ENCODE results near the gene ETS1.

The ETS1 gene

GRCh38 chr11:128568166-128568778, 19.1 kb downstream of the ETS1 start:
- no peak for DNase-seq (ENCODE audit: low spot score)

GRCh38 chr11:128567130-128567529, 20.2 kb downstream of the ETS1 start:
- DNase-seq (ENCODE audit: low spot score), result no peak

- no peak for DNase-seq (ENCODE audit: low spot score)
Observed at GRCh38 chr11:128565881-128566280, 21.5 kb downstream of the ETS1 start.

- no peak for DNase-seq (ENCODE audit: low spot score)
Observed at GRCh38 chr11:128564642-128565245, 22.6 kb downstream of the ETS1 start.

- no peak for DNase-seq (ENCODE audit: low spot score)
Observed at GRCh38 chr11:128563942-128564641, 23.3 kb downstream of the ETS1 start.

DNA sequence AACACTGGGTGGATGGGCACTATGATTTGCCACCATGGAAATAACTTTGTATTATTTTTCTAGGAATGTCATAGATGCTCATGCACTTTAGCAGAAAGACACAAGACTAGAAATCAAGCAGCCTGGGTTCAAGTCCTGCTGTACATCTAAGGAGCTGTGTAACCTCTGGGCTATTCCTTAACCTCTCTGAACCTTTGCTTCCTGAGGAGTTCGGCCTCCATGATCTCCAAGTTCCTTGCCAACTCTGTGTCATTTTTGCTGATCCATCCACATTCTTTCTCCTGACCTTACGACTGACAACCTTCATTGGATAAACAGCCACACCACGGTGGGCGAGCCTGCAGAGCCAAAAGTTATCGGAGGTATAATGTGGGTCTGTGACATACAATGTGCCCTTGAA, 24.1 kb downstream of the ETS1 start:
- no peak for DNase-seq (ENCODE audit: low spot score)

GRCh38 chr11:128559496-128560103, 27.8 kb downstream of the ETS1 start:
- DNase-seq (ENCODE audit: low spot score), result no peak

DNA sequence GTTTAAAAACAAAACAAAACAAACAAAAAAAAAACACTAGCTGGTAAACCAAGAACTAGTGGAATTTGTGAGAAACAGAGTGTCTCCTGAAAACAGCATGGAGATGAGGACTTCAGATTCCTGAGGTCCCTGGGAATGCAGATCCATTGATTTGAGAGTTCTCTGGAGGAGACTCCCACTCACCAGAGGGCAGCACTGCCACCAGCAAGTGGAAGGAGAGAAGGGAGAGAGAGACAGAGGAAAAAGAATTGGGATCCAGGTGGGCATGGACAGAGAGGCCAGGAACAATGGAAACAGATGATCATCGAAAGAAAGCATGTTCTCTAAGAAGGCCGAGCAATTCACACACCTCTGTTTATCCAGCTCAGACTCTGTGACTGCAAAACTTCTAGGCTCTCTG, 31.8 kb downstream of the ETS1 start:
- no peak for DNase-seq (ENCODE audit: low spot score)

GRCh38 chr11:128553662-128554362, 33.5 kb downstream of the ETS1 start:
- DNase-seq (ENCODE audit: low spot score), result no peak

GRCh38 chr11:128552783-128553661, 34.3 kb downstream of the ETS1 start:
- no peak for DNase-seq (ENCODE audit: low spot score)

- no peak for DNase-seq (ENCODE audit: low spot score)
Observed at GRCh38 chr11:128551611-128552335, 35.6 kb downstream of the ETS1 start.

GRCh38 chr11:128551058-128551457, 36.3 kb downstream of the ETS1 start:
- DNase-seq (ENCODE audit: low spot score), result no peak

GRCh38 chr11:128550261-128550821, 37.0 kb downstream of the ETS1 start:
- no peak for DNase-seq (ENCODE audit: low spot score)

- DNase-seq (ENCODE audit: low spot score), result no peak
Observed at GRCh38 chr11:128549256-128549944, 38.0 kb downstream of the ETS1 start.

DNA sequence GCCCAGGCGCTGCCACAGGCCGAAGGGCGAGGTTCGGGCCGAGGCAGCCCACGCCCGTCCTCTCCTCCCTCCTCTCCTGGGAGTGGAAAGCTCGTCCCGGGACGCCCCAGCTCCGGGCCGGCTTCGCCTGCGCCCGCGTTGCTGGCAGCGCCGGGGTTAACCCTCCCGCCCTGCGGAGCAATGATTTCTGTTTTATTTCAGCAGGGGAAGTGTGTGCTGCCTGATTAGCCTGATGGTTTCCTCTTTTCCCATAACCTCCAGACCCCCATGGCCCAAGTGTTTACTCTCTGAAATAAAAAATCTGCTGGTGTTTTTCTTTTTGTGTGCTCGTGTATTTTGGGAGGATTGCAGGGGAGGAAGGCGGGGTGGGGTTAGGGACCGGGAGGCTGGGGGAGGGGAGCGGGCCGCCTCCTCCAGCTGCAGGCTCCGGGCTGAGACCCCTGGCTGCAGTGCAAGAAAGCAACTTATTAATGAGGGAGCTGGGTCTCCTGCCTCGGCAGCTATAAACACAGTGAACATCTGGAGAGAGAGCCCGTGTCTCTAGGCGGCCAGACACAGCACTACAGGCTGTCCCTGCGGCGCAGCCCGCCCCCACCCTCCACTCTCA, 38.6 kb downstream of the ETS1 start:
- DNase-seq (ENCODE audit: low spot score), result peak; percentile 35

DNA sequence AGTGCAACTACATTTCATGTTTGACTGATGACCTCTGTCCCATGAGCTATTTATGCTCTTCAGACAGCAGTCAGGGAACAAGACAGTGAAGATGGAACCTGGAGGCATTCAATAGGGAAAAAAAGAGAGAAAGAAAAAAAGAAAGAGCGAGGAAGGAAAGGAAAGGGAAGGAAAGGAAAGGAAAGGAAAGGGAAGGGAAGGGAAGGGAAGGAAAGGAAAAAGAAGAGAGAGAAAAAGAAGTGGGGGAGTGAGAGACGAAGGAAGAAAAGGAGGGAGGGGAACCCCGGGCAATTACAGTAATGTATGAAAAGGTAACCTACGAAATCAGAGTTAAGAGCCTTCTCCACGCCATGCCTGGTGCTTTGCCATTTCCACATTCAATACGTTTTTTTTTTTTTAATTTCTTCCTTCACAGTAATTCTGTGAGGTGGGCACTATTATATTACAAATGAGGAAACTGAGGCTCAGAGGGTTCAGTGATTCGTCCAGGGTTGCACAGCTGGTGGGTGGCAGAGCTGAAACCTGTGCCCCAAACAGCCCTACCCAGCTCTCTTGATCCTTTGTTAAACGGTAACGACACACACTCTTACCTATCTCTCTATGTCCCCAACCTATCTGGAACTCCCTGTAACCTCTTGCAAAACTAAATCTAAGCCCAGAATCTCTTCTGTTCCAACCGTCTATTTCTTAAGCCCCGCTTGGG, 39.3 kb downstream of the ETS1 start:
- no peak for DNase-seq (ENCODE audit: low spot score)

DNA sequence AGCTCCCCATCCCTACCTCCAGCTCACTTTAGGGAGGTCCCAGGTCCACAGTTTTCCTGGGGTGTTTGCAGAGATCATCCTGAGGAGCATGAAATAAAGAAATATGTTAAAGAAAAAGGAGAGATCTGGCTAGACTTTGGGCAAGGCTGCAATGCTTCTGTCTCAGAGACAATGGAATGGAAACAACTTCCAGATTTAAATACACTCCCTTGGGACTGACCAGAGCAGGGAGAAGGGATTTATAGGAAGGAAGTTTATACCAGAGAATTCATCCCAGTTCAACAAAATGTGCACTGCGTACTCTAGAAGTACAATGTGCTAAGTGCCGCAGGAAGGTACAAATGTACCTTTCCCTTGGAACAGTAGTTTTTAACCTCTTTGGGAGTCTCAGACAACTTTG, 40.4 kb downstream of the ETS1 start:
- DNase-seq (ENCODE audit: low spot score), result no peak

- no peak for DNase-seq (ENCODE audit: low spot score)
Observed at GRCh38 chr11:128544471-128545051, 42.8 kb downstream of the ETS1 start.
